ENCODE results near the gene CPNE2.

DNA sequence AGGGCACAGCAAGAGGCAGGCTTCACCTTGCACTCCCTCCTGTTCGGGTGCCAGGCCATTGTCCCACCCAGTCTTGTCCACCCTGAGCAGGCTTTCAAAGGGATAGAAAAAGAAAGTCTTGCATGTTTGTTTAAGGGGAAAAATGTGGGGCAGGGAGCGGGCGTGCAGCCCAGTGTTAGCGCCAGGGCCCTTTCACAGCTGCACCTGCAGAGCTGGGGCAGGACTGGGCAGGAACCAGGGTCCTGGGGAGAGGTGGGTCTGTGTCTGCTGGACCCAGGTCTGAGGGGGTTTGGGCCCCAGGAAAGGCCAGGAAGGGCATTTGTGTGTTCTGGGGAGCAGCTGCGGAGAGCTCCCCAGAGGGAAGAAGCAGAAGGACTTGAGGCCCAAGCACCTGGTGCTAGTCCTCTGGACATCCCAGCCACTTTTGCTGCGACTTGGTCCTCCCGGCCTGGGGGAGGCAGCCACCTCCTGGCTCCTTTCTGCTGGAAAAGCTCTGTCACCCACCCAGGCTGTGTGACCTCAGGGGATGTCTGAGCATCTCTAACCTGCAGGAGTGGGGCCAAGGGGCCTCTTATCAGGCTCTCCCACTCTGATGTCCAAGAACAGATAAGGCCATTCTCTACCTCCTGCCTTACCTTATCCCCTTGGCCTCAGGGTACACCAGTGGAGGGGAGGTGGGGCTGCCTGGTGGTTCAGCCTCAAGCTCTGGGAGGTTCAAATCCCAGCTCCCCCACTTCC is 48.7 kb downstream of the CPNE2 start:
- TF ChIP-seq, protein P1, sequence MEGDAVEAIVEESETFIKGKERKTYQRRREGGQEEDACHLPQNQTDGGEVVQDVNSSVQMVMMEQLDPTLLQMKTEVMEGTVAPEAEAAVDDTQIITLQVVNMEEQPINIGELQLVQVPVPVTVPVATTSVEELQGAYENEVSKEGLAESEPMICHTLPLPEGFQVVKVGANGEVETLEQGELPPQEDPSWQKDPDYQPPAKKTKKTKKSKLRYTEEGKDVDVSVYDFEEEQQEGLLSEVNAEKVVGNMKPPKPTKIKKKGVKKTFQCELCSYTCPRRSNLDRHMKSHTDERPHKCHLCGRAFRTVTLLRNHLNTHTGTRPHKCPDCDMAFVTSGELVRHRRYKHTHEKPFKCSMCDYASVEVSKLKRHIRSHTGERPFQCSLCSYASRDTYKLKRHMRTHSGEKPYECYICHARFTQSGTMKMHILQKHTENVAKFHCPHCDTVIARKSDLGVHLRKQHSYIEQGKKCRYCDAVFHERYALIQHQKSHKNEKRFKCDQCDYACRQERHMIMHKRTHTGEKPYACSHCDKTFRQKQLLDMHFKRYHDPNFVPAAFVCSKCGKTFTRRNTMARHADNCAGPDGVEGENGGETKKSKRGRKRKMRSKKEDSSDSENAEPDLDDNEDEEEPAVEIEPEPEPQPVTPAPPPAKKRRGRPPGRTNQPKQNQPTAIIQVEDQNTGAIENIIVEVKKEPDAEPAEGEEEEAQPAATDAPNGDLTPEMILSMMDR (IDR thresholded peaks at IDR 0.05), result no peak
- TF ChIP-seq POLR2A (IDR thresholded peaks at IDR 0.05), result no peak

All from uterus (tissue), 2 donors.